ENCODE results near the gene HHAT.

- TF ChIP-seq CTCF (IDR thresholded peaks at IDR 0.05) (no peak), ZFX (IDR thresholded peaks at IDR 0.05; ENCODE audit: borderline replicate concordance) (no peak)
Observed at GRCh38 chr1:210381934-210382333, 53.2 kb downstream of the HHAT start.

All from 22Rv1 (cell line).